Osteoblast (primary cell): Measurements from ENCODE around the gene NFAT5. TPM values are rescaled to one million over a fixed set of nuclear protein-coding genes. Genes with fewer than 3 reads are reported as not detected.

Source experiments
- DNase-seq: peaks from one replicate; pipeline ENCODE4 v3.0.0; 2011; ENCODE audit warnings: low spot score, mixed read lengths; ENCODE audit not compliant: insufficient read length; ENCODE audit errors: missing footprints
- H2AFZ ChIP-seq: 2 replicates; pipeline ENCODE4 v1.6.0; 2011; ENCODE audit warnings: mild to moderate bottlenecking, low read length
- H3K27ac ChIP-seq: 2 replicates; pipeline ENCODE4 v1.5.1; 2011; ENCODE audit warnings: mild to moderate bottlenecking, low read depth, low read length, moderate library complexity
- H3K27me3 ChIP-seq: 2 replicates; pipeline ENCODE4 v1.6.0; 2012; ENCODE audit warnings: mild to moderate bottlenecking, control low read depth, inconsistent platforms, low read length, moderate library complexity; ENCODE audit not compliant: insufficient read depth
- H3K36me3 ChIP-seq: 2 replicates; pipeline ENCODE4 v1.5.1; 2011; ENCODE audit warnings: mild to moderate bottlenecking, low read length, control low read depth, moderate library complexity; ENCODE audit not compliant: insufficient read depth
- H3K4me1 ChIP-seq: 2 replicates; pipeline ENCODE4 v1.5.1; 2011; ENCODE audit warnings: mild to moderate bottlenecking, low read length, control low read depth, moderate library complexity; ENCODE audit not compliant: insufficient read depth
- H3K4me2 ChIP-seq: 2 replicates; pipeline ENCODE4 v1.6.0; 2011; ENCODE audit warnings: mild to moderate bottlenecking, low read length; ENCODE audit not compliant: insufficient read depth
- H3K4me3 ChIP-seq: fragments of 200-600 bp; sonication (generic); 3 replicates; pipeline ENCODE4 v1.5.1; 2012; ENCODE audit warnings: mild to moderate bottlenecking, low read length, inconsistent platforms; ENCODE audit not compliant: insufficient read depth
- H3K79me2 ChIP-seq: 2 replicates; pipeline ENCODE4 v1.6.0; 2012; ENCODE audit warnings: mild to moderate bottlenecking, low read length, control low read depth, inconsistent platforms; ENCODE audit not compliant: insufficient read depth
- H3K9me3 ChIP-seq: 2 replicates; pipeline ENCODE4 v1.5.1; 2011; ENCODE audit warnings: low read depth, low read length, control low read depth
- H4K20me1 ChIP-seq: 2 replicates; pipeline ENCODE4 v1.6.0; 2012; ENCODE audit warnings: mild to moderate bottlenecking, low read length, control low read depth; ENCODE audit not compliant: insufficient read depth
- CTCF ChIP-seq: IDR thresholded peaks from 2 replicates; pipeline ENCODE4 v1.5.1; 2011; ENCODE audit warnings: mild to moderate bottlenecking, low read depth, low read length, moderate library complexity; ENCODE audit errors: extremely low read depth
- total RNA-seq: library from RNA; depleted of rRNA; stranded (reverse); fragments of >200 nt; gene quantifications from 2 replicates; pipeline ENCODE4 v1.2.3, GENCODE V29; 2012

Gene NFAT5
- total RNA-seq, 1 donor, result 29.3 TPM

- Histone ChIP-seq H3K4me1 (no peaks in the 10 kb centered on the region), H3K9me3 (no peaks in the 10 kb centered on the region), H3K27ac (no peak overlapping the region), H3K79me2 (peaks cover 95% of the 10 kb centered on the region), H3K4me2 (no peak overlapping the region), H3K27me3 (no peaks in the 10 kb centered on the region), H3K4me3 (no peak overlapping the region), H4K20me1 (peaks cover 43% of the 10 kb centered on the region), H2AFZ (no peak overlapping the region), H3K36me3 (peaks cover 5% of the 10 kb centered on the region)
- no peak for TF ChIP-seq CTCF
- no peak for DNase-seq
These were observed 23.9 kb downstream of the NFAT5 start for GRCh38 chr16:69589434-69590269.

- peaks cover 8% of the 10 kb centered on the region for H3K4me1 ChIP-seq
- H3K36me3 ChIP-seq, result peaks cover 5% of the 10 kb centered on the region
- peaks cover 45% of the 10 kb centered on the region for H4K20me1 ChIP-seq
- H3K9me3 ChIP-seq, result no peaks in the 10 kb centered on the region
- no peak for DNase-seq
- H3K79me2 ChIP-seq, result peaks cover 96% of the 10 kb centered on the region
- no peaks in the 10 kb centered on the region for H3K27me3 ChIP-seq
- TF ChIP-seq CTCF, result no peak
- no peak overlapping the region for H2AFZ ChIP-seq
- H3K4me2 ChIP-seq, result no peak overlapping the region
- H3K4me3 ChIP-seq, result no peak overlapping the region
- no peak overlapping the region for H3K27ac ChIP-seq
These were observed 24.8 kb downstream of the NFAT5 start for GRCh38 chr16:69590590-69590989.

GRCh38 chr16:69593751-69594255, 28.0 kb downstream of the NFAT5 start:
- H2AFZ ChIP-seq, result no peak overlapping the region
- peaks cover 94% of the 10 kb centered on the region for H3K79me2 ChIP-seq
- H3K4me2 ChIP-seq, result no peak overlapping the region
- no peak for TF ChIP-seq CTCF
- no peak for DNase-seq
- peaks cover 52% of the 10 kb centered on the region for H4K20me1 ChIP-seq
- H3K36me3 ChIP-seq, result no peaks in the 10 kb centered on the region
- no peak overlapping the region for H3K4me3 ChIP-seq
- H3K9me3 ChIP-seq, result no peaks in the 10 kb centered on the region
- no peak overlapping the region for H3K27ac ChIP-seq
- no peaks in the 10 kb centered on the region for H3K27me3 ChIP-seq
- H3K4me1 ChIP-seq, result peaks cover 10% of the 10 kb centered on the region
